Measurements from ENCODE around the gene GLTP. TPM values are rescaled to one million over a fixed set of nuclear protein-coding genes. Genes with fewer than 3 reads are reported as not detected.

GLTP gene
- total and polyA plus RNA-seq, 2 of the 13 experiments (the other 11 are each of a cell fraction or from before 2014, with no cell fraction given), result 10.7 to 12.9 TPM

DNA sequence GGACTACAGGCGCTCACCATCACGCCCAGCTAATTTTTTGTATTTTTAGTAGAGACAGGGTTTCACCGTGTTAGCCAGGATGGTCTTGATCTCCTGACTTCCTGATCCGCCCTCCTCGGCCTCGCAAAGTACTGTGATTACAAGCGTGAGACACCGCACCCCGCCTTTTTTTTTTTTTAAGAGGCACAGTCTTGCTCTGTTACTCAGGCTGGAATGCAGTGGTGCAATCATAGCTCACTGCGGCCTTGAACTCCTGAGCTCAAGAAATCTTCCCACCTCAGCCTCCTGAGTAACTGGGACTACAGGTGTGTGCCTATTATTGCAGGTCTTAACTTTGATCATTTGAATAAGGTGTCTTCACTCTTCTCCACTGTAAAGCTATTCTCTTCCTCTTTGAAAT, 5.3 kb upstream of the GLTP start:
- Histone ChIP-seq H3K4me1 (ENCODE audit: insufficient read depth, low read length) (peaks cover 38% of the 10 kb centered on the region), H3K9me3 (ENCODE audit: low read length) (no peaks in the 10 kb centered on the region), H2AFZ (ENCODE audit: low read length) (no peak overlapping the region), H4K20me1 (ENCODE audit: insufficient read depth, low read length) (no peaks in the 10 kb centered on the region), H3K4me3 (replicated peaks in 1 of 3; ENCODE audit: insufficient read depth in 1 of 3, low read depth in 2 of 3, low read length in 3 of 3) (no peak overlapping the region), H3K4me2 (ENCODE audit: low read depth, low read length) (peak overlapping the region; percentile 36), H3K27me3 (ENCODE audit: control insufficient read depth in 1 of 2, insufficient read depth in 2 of 2, low read length in 2 of 2) (peaks cover 0 to 9% of the 10 kb centered on the region in 2 experiments; a peak in 2 of 5 replicates), H3K27ac (ENCODE audit: extremely low read length, insufficient read depth, low read length) (no peak overlapping the region), H3K9ac (ENCODE audit: insufficient read depth, low read depth, low read length) (no peak overlapping the region), H3K36me3 (replicated peaks in 1 of 2; ENCODE audit: control insufficient read depth in 1 of 2, insufficient read depth in 2 of 2, low read length in 2 of 2) (no peaks in the 10 kb centered on the region), H3K79me2 (ENCODE audit: insufficient read depth, low read length) (no peaks in the 10 kb centered on the region)
- FAIRE-seq (no peak), DNase-seq (ENCODE audit: low spot score) (no peak), ATAC-seq (no peak)
- 14% methylated on average over 10 of the region's 10 CpGs for WGBS (ENCODE audit: low lambda C conversion rate)
- no TSS peak for BruUV-seq (replicated peaks)
- TF ChIP-seq CEBPB (IDR thresholded peaks at IDR 0.05; ENCODE audit: borderline replicate concordance, low read depth, low read length), result peak; percentile 37; the same call in 1 of the 2 replicates
- TF ChIP-seq, protein P1, sequence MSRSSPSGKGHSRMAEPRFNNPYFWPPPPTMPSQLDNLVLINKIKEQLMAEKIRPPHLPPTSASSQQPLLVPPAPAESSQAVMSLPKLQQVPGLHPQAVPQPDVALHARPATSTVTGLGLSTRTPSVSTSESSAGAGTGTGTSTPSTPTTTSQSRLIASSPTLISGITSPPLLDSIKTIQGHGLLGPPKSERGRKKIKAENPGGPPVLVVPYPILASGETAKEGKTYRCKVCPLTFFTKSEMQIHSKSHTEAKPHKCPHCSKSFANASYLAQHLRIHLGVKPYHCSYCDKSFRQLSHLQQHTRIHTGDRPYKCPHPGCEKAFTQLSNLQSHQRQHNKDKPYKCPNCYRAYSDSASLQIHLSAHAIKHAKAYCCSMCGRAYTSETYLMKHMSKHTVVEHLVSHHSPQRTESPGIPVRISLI (CRISPR knock-in tag; IDR thresholded peaks at IDR 0.05; ENCODE audit: borderline replicate concordance), result peak; percentile 31; the same call in 1 of the 2 replicates
- peak; percentile 59 for TF ChIP-seq TEAD3 (CRISPR knock-in tag; optimal IDR thresholded peaks at IDR 0.05; ENCODE audit: borderline replicate concordance)
- TF ChIP-seq YY1 (IDR thresholded peaks at IDR 0.05; ENCODE audit: insufficient read depth, insufficient replicate concordance, low read depth, low read length), result no peak
- peak; percentile 18; the same call in 1 of the 2 replicates for TF ChIP-seq HNF4A (CRISPR knock-in tag; IDR thresholded peaks at IDR 0.05)
- in situ Hi-C loops (cut with HindIII; ENCODE audit: extremely low pct_ligation_motif_present, low pct_unique_long_range_greater_than_20kb), result no loop called here
- ChIA-PET CTCF (ENCODE audit: low intra/inter-chr PET ratio, low total read pairs) (no interaction called here), POLR2A (no interaction called here)
- intact Hi-C loops (cut with micrococcal nuclease; ENCODE audit: unreplicated experiment), result no loop called here

GRCh38 chr12:109883461-109883860, 3.1 kb upstream of the GLTP start:
- no peak for FAIRE-seq
- CTCF ChIA-PET (ENCODE audit: low intra/inter-chr PET ratio, low total read pairs), result no interaction called here

More at GRCh38 chr12:109883461-109883860, 3.1 kb upstream of the GLTP start:
- TF ChIP-seq USF2 (IDR thresholded peaks at IDR 0.05; ENCODE audit: low read depth, low read length), result no peak
- TF ChIP-seq USF2 (CRISPR knock-in tag; IDR thresholded peaks at IDR 0.05; ENCODE audit: borderline replicate concordance), result no peak
- TF ChIP-seq, protein P2, sequence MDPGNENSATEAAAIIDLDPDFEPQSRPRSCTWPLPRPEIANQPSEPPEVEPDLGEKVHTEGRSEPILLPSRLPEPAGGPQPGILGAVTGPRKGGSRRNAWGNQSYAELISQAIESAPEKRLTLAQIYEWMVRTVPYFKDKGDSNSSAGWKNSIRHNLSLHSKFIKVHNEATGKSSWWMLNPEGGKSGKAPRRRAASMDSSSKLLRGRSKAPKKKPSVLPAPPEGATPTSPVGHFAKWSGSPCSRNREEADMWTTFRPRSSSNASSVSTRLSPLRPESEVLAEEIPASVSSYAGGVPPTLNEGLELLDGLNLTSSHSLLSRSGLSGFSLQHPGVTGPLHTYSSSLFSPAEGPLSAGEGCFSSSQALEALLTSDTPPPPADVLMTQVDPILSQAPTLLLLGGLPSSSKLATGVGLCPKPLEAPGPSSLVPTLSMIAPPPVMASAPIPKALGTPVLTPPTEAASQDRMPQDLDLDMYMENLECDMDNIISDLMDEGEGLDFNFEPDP (CRISPR knock-in tag; conservative IDR thresholded peaks at IDR 0.05), result no peak
- TF ChIP-seq ZBTB43 (CRISPR knock-in tag; conservative IDR thresholded peaks at IDR 0.05), result no peak
- no peak for TF ChIP-seq ZFP62 (CRISPR knock-in tag; IDR thresholded peaks at IDR 0.05)
- TF ChIP-seq ZNF138 (CRISPR knock-in tag; IDR thresholded peaks at IDR 0.05; ENCODE audit: low read depth), result no peak
- no peak for TF ChIP-seq NCOA1 (CRISPR knock-in tag; IDR thresholded peaks at IDR 0.05)
- POLR2A ChIA-PET, result no interaction called here
- no peak overlapping the region for H3K27ac ChIP-seq (ENCODE audit: extremely low read length, insufficient read depth, low read length)
- H3K4me3 ChIP-seq (replicated peaks in 1 of 3; ENCODE audit: insufficient read depth in 1 of 3, low read depth in 2 of 3, low read length in 3 of 3), result no peak overlapping the region
- H3K36me3 ChIP-seq (replicated peaks in 1 of 2; ENCODE audit: control insufficient read depth in 1 of 2, insufficient read depth in 2 of 2, low read length in 2 of 2), result no peaks in the 10 kb centered on the region
- no peaks in the 10 kb centered on the region for H3K9me3 ChIP-seq (ENCODE audit: low read length)
- DNase-seq (ENCODE audit: low spot score), result no peak
- H3K79me2 ChIP-seq (ENCODE audit: insufficient read depth, low read length), result peaks cover 7% of the 10 kb centered on the region
- intact Hi-C loops (cut with micrococcal nuclease; ENCODE audit: unreplicated experiment) (no loop called here), in situ Hi-C loops (cut with HindIII; ENCODE audit: extremely low pct_ligation_motif_present, low pct_unique_long_range_greater_than_20kb) (loop anchor here (5.0 kb wide), 1 partner anchor 36 kb away; no protein-coding TSS in a partner anchor)
- WGBS (ENCODE audit: low lambda C conversion rate), result 7% methylated on average over 2 of the region's 4 CpGs
- H4K20me1 ChIP-seq (ENCODE audit: insufficient read depth, low read length), result no peaks in the 10 kb centered on the region
- H2AFZ ChIP-seq (ENCODE audit: low read length), result no peak overlapping the region
- no peak for ATAC-seq
- peaks cover 41% of the 10 kb centered on the region for H3K4me1 ChIP-seq (ENCODE audit: insufficient read depth, low read length)
- peaks cover 0 to 9% of the 10 kb centered on the region in 2 experiments; a peak in 2 of 5 replicates for H3K27me3 ChIP-seq (ENCODE audit: control insufficient read depth in 1 of 2, insufficient read depth in 2 of 2, low read length in 2 of 2)
- no peak overlapping the region for H3K4me2 ChIP-seq (ENCODE audit: low read depth, low read length)
- H3K9ac ChIP-seq (ENCODE audit: insufficient read depth, low read depth, low read length), result no peak overlapping the region
- no TSS peak for BruUV-seq (replicated peaks)
